HEK293 (cell line): ENCODE measurements around the gene ATP5ME.
A peak's percentile ranks its signal among the peaks of the same experiment; 100 is the strongest.
"Not testable (repeated sequence)": the region's sequence is repeated elsewhere in the genome, so short reads cannot be mapped to it uniquely, and the experiment has no call there.

Source experiments
- CTCF ChIA-PET: fragments of 350-600 bp; formaldehyde crosslinking; extraction: SDS; loops from one replicate; lab custom pipeline; 2021; ENCODE audit warnings: antibody characterized with exemption; lab: Yijun Ruan, JAX
- POLR2A ChIA-PET: fragments of 300-600 bp; formaldehyde crosslinking; extraction: SDS; loops from one replicate; lab custom pipeline; 2020; ENCODE audit warnings: antibody characterized with exemption, inconsistent platforms; lab: Yijun Ruan, JAX
- H3K27ac ChIP-seq: fragments of 200-500 bp; sonication (Bioruptor generic); 2 replicates; pipeline ENCODE4 v1.5.1; 2014; ENCODE audit warnings: low read depth, low read length, control low read depth, inconsistent platforms; ENCODE audit errors: extremely low read depth
- H3K36me3 ChIP-seq, 2 experiments: fragments of 200-500 bp in 1 of 2; sonication (Bioruptor generic) in 1 of 2; 1 replicate in 1 of 2; 2 replicates in 1 of 2; pipeline ENCODE4 v1.5.1; 2014 to 2017; ENCODE audit warnings: inconsistent platforms in 2 of 2, low read length in 2 of 2; ENCODE audit not compliant: control insufficient read depth in 2 of 2, insufficient read depth in 1 of 2
- H3K4me1 ChIP-seq: fragments of 200-500 bp; sonication (Bioruptor generic); 2 replicates; pipeline ENCODE4 v1.5.1; 2014; ENCODE audit warnings: mild to moderate bottlenecking, low read length, inconsistent platforms; ENCODE audit not compliant: control insufficient read depth, insufficient read depth
- H3K4me3 ChIP-seq: 2 replicates; pipeline ENCODE4 v1.5.1; 2011; ENCODE audit warnings: low read depth, mild to moderate bottlenecking, control low read depth, low read length, moderate library complexity
- H3K9me3 ChIP-seq: fragments of 200-500 bp; sonication (Bioruptor generic); 2 replicates; pipeline ENCODE4 v1.5.1; 2014; ENCODE audit warnings: low read depth, low read length, inconsistent platforms; ENCODE audit not compliant: control insufficient read depth, insufficient read depth
- GLIS1 ChIP-seq: fragments of 450-650 bp; formaldehyde crosslinking; IDR thresholded peaks from 2 replicates; pipeline ENCODE4 v1.5.1; 2016; ENCODE audit warnings: missing biosample characterization, missing genetic modification characterization
- GLIS2 ChIP-seq: fragments of 450-650 bp; formaldehyde crosslinking; IDR thresholded peaks from 2 replicates; pipeline ENCODE4 v1.5.1; 2016; ENCODE audit warnings: missing biosample characterization, missing genetic modification characterization
- MYNN ChIP-seq: fragments of 450-650 bp; formaldehyde crosslinking; IDR thresholded peaks from 2 replicates; pipeline ENCODE4 v1.5.1; 2016; ENCODE audit warnings: missing biosample characterization, missing genetic modification characterization, borderline replicate concordance
- SP7 ChIP-seq: fragments of 450-650 bp; formaldehyde crosslinking; IDR thresholded peaks from 2 replicates; pipeline ENCODE4 v1.5.1; 2016; ENCODE audit warnings: missing biosample characterization, missing genetic modification characterization
- ZBTB11 ChIP-seq: fragments of 450-650 bp; formaldehyde crosslinking; conservative IDR thresholded peaks from 2 replicates; pipeline ENCODE4 v1.5.1; 2016; ENCODE audit warnings: low read depth, missing biosample characterization, missing genetic modification characterization
- ZBTB26 ChIP-seq: fragments of 450-650 bp; formaldehyde crosslinking; optimal IDR thresholded peaks from 2 replicates; pipeline ENCODE3; 2016; ENCODE audit warnings: missing biosample characterization, mild to moderate bottlenecking, missing genetic modification characterization
- ZNF16 ChIP-seq: fragments of 450-650 bp; formaldehyde crosslinking; IDR thresholded peaks from 2 replicates; pipeline ENCODE4 v1.5.1; 2016; ENCODE audit warnings: low read depth, missing biosample characterization, missing genetic modification characterization
- ZNF2 ChIP-seq: fragments of 450-650 bp; formaldehyde crosslinking; IDR thresholded peaks from 2 replicates; pipeline ENCODE4 v1.5.1; 2016; ENCODE audit warnings: missing biosample characterization, missing genetic modification characterization
- ZNF23 ChIP-seq: fragments of 450-650 bp; formaldehyde crosslinking; IDR thresholded peaks from 2 replicates; pipeline ENCODE4 v1.5.1; 2016; ENCODE audit warnings: missing biosample characterization, missing genetic modification characterization, borderline replicate concordance
- ZNF24 ChIP-seq: fragments of 450-650 bp; formaldehyde crosslinking; IDR thresholded peaks from 2 replicates; pipeline ENCODE4 v1.5.1; 2016; ENCODE audit warnings: missing biosample characterization, missing genetic modification characterization
- ZNF335 ChIP-seq: fragments of 450-650 bp; formaldehyde crosslinking; conservative IDR thresholded peaks from 2 replicates; pipeline ENCODE4 v1.5.1; 2016; ENCODE audit warnings: missing biosample characterization, missing genetic modification characterization
- ZNF341 ChIP-seq: fragments of 450-650 bp; formaldehyde crosslinking; IDR thresholded peaks from 2 replicates; pipeline ENCODE4; 2016; ENCODE audit warnings: low read depth, missing biosample characterization, missing genetic modification characterization
- ZNF610 ChIP-seq: fragments of 450-650 bp; formaldehyde crosslinking; IDR thresholded peaks from 2 replicates; pipeline ENCODE4 v1.5.1; 2016; ENCODE audit warnings: missing biosample characterization, missing genetic modification characterization, borderline replicate concordance
- ZNF623 ChIP-seq: fragments of 450-650 bp; formaldehyde crosslinking; IDR thresholded peaks from 2 replicates; pipeline ENCODE4 v1.5.1; 2016; ENCODE audit warnings: missing biosample characterization, missing genetic modification characterization
- ZNF768 ChIP-seq: fragments of 450-650 bp; formaldehyde crosslinking; IDR thresholded peaks from 2 replicates; pipeline ENCODE4 v1.5.1; 2018; ENCODE audit warnings: missing biosample characterization, mild to moderate bottlenecking, missing genetic modification characterization
- TF ChIP-seq, protein P1 (sequence below): fragments of 450-650 bp; formaldehyde crosslinking; IDR thresholded peaks from 2 replicates; pipeline ENCODE4 v1.5.1; 2017; ENCODE audit warnings: missing biosample characterization, missing genetic modification characterization
- TF ChIP-seq, protein P2 (sequence below): fragments of 450-650 bp; formaldehyde crosslinking; IDR thresholded peaks from 2 replicates; pipeline ENCODE4 v1.5.1; 2017; ENCODE audit warnings: missing biosample characterization, missing genetic modification characterization

ATP5ME gene

GRCh38 chr4:706834-707598 is 32.9 kb upstream of the ATP5ME start (continued):
- TF ChIP-seq, protein P1, sequence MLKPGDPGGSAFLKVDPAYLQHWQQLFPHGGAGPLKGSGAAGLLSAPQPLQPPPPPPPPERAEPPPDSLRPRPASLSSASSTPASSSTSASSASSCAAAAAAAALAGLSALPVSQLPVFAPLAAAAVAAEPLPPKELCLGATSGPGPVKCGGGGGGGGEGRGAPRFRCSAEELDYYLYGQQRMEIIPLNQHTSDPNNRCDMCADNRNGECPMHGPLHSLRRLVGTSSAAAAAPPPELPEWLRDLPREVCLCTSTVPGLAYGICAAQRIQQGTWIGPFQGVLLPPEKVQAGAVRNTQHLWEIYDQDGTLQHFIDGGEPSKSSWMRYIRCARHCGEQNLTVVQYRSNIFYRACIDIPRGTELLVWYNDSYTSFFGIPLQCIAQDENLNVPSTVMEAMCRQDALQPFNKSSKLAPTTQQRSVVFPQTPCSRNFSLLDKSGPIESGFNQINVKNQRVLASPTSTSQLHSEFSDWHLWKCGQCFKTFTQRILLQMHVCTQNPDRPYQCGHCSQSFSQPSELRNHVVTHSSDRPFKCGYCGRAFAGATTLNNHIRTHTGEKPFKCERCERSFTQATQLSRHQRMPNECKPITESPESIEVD (tag by site-specific recombination): no peak
- TF ChIP-seq ZNF341 (tag by site-specific recombination) (no peak), ZNF623 (tag by site-specific recombination) (no peak), GLIS1 (tag by site-specific recombination) (peak; percentile 47; the same call in 1 of the 2 replicates), ZNF610 (tag by site-specific recombination) (no peak), SP7 (tag by site-specific recombination) (no peak), ZNF24 (tag by site-specific recombination) (no peak), ZBTB11 (tag by site-specific recombination) (no peak), MYNN (tag by site-specific recombination) (no peak), ZNF768 (tag by site-specific recombination) (no peak), GLIS2 (tag by site-specific recombination) (peak; percentile 65), ZNF16 (tag by site-specific recombination) (no peak), ZNF23 (no peak), ZNF2 (tag by site-specific recombination) (no peak)
- TF ChIP-seq, protein P2, sequence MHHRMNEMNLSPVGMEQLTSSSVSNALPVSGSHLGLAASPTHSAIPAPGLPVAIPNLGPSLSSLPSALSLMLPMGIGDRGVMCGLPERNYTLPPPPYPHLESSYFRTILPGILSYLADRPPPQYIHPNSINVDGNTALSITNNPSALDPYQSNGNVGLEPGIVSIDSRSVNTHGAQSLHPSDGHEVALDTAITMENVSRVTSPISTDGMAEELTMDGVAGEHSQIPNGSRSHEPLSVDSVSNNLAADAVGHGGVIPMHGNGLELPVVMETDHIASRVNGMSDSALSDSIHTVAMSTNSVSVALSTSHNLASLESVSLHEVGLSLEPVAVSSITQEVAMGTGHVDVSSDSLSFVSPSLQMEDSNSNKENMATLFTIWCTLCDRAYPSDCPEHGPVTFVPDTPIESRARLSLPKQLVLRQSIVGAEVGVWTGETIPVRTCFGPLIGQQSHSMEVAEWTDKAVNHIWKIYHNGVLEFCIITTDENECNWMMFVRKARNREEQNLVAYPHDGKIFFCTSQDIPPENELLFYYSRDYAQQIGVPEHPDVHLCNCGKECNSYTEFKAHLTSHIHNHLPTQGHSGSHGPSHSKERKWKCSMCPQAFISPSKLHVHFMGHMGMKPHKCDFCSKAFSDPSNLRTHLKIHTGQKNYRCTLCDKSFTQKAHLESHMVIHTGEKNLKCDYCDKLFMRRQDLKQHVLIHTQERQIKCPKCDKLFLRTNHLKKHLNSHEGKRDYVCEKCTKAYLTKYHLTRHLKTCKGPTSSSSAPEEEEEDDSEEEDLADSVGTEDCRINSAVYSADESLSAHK: no peak

DNA sequence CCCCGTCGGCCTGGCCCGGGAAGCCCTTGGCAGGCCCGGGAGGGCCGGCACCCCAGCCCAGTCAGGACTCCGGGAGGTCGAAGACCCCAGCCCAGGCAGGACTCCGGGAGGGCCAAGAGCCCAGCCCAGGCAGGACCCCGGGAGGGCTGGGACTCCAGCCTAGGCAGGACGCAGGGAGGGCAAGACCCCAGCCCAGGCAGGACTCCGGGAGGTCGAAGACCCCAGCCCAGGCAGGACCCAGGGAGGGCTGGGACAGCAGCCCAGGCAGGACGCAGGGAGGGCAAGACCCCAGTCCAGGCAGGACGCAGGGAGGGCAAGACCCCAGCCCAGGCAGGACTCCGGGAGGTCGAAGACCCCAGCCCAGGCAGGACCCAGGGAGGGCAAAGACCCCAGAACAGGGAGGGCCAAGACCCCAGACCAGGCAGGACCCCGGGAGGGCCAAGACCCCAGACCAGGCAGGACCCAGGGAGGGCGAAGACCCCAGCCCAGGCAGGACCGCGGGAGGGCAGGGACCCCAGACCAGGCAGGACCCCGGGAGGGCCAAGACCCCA is 32.1 kb upstream of the ATP5ME start:
- CTCF ChIA-PET, POLR2A ChIA-PET, H3K4me1 ChIP-seq, H3K9me3 ChIP-seq: not testable (repeated sequence)
- H3K27ac ChIP-seq: peak overlapping the region; percentile 81; the same call in 1 of the 2 replicates
- peak overlapping the region; percentile 70 for H3K4me3 ChIP-seq
- peaks cover 0 to 26% of the 10 kb centered on the region in 2 experiments; a peak in 1 of 3 replicates for H3K36me3 ChIP-seq
- TF ChIP-seq ZBTB26 (peak; percentile 8), ZNF335 (tag by site-specific recombination) (peak; percentile 40)
